ENCODE measurements around the gene SRRM3. TPM values are rescaled to one million over a fixed set of nuclear protein-coding genes. Genes with fewer than 3 reads are reported as not detected.
A peak's percentile ranks its signal among the peaks of the same experiment; 100 is the strongest.
"Not testable (repeated sequence)": the region's sequence is repeated elsewhere in the genome, so short reads cannot be mapped to it uniquely, and the experiment has no call there.

SRRM3 gene
- total RNA-seq, 1 donor from 2014 or later, result 2.5 TPM

DNA sequence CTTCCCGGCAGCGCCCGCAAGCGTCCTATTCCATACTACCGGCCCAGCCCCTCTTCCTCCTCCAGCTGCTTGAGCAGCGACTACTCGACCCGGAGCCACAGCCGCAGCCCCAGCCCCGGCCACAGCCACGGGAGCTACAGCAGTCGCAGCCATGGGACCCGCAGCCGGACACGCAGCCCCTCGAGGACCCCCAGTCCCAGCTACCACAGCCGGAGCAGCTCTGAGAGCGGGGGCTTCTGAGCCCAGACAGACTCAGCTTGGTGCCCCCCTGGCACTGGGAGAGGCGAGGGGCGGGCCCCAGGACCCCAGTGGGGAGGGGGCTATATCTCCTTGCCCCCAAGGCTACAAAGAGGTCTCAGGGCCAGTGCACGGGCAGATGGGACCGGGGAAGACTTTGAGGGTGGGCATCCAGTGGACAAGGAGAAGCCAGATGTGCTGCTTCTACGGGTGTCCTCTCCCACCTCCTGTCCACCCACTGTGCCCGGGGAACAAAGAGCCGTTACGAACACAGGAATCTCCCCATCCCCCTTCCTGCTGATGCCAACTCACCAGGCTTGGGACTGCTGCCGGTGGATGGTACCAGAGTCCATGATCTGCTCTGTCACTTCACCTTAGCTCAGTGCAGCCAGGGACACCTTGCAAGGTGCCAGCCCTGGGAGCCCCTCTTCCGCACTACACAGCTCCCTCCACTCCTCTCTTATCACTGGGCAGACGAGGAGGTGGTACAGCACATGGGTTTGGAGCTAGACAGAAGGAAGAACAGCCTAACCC, 84.1 kb downstream of the SRRM3 start:
- H3K9me3 Mint-ChIP-seq (ENCODE audit: low read depth), result no peaks in the 10 kb centered on the region
- no peaks in the 10 kb centered on the region for H3K36me3 Mint-ChIP-seq (ENCODE audit: insufficient read depth)
- TF ChIP-seq, protein P1, sequence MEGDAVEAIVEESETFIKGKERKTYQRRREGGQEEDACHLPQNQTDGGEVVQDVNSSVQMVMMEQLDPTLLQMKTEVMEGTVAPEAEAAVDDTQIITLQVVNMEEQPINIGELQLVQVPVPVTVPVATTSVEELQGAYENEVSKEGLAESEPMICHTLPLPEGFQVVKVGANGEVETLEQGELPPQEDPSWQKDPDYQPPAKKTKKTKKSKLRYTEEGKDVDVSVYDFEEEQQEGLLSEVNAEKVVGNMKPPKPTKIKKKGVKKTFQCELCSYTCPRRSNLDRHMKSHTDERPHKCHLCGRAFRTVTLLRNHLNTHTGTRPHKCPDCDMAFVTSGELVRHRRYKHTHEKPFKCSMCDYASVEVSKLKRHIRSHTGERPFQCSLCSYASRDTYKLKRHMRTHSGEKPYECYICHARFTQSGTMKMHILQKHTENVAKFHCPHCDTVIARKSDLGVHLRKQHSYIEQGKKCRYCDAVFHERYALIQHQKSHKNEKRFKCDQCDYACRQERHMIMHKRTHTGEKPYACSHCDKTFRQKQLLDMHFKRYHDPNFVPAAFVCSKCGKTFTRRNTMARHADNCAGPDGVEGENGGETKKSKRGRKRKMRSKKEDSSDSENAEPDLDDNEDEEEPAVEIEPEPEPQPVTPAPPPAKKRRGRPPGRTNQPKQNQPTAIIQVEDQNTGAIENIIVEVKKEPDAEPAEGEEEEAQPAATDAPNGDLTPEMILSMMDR (IDR thresholded peaks at IDR 0.05; ENCODE audit: unreplicated experiment), result no peak
- no peak overlapping the region for H3K27ac Mint-ChIP-seq
- peaks cover 44% of the 10 kb centered on the region for H3K27me3 Mint-ChIP-seq
- no peak overlapping the region for H3K4me3 Mint-ChIP-seq (ENCODE audit: low read depth)
- DNase-seq (ENCODE audit: low spot score, unreplicated experiment), result no peak
- peaks cover 6% of the 10 kb centered on the region for H3K4me1 Mint-ChIP-seq (ENCODE audit: low read depth)

DNA sequence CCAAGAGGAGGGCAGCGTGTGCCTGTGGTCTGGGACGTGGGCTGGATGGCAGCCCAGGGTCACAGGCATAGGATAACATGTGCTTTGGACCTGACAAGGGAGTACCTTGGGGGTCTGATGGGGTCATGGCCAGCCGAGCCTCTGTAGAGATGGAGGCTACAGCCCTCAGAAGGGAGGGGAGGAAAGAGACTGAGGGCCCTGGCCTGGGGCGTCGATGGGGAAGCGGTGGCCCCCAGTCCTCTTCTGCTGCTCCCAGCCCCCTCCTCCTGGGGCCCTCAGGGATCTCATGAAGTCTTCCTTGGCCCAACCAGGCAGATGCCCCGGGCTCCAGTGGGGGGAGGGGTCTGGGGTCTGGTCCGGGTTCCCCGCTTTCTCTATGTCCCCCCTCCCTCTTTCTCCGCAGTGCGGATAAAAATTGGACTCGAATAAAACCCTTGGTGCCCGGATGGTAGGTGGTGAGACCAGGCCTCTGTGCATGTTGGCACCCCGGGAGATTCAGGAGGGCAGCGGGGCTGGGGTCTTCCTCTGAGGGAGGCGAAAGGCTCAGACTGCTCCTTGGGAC, 85.2 kb downstream of the SRRM3 start:
- no peaks in the 10 kb centered on the region for H3K36me3 Mint-ChIP-seq (ENCODE audit: insufficient read depth)
- H3K27me3 Mint-ChIP-seq, result peaks cover 41% of the 10 kb centered on the region
- TF ChIP-seq, protein P1 (IDR thresholded peaks at IDR 0.05; ENCODE audit: unreplicated experiment), result no peak
- peaks cover 8% of the 10 kb centered on the region for H3K4me1 Mint-ChIP-seq (ENCODE audit: low read depth)
- H3K9me3 Mint-ChIP-seq (ENCODE audit: low read depth), result no peaks in the 10 kb centered on the region
- no peak overlapping the region for H3K27ac Mint-ChIP-seq
- H3K4me3 Mint-ChIP-seq (ENCODE audit: low read depth), result no peak overlapping the region
- DNase-seq (ENCODE audit: low spot score, unreplicated experiment), result no peak

DNA sequence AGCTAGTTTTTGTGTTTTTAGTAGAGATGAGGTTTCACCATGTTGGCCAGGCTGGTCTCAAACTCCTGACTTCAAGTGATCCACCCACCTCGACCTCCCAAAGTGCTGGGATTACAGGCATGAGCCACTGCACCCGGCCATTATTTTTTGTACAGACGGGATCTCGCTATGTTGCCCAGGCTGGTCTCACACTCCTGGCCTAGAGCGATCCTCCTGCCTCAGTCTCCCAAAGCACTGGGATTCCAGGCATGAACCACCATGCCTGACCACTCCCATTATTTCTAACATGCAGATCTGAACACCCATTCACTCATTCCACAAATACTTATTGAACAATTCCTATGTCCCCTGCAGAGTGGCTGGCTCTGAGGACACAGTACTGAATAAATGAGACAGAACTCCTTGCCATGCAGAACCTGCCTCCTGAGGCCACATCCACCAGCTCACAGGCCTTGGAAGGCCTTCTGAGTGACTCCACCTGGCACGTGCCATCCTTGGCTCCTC, 89.2 kb downstream of the SRRM3 start:
- Mint-ChIP-seq H3K4me1 (ENCODE audit: low read depth) (peaks cover 14% of the 10 kb centered on the region), H3K27me3 (peaks cover 21% of the 10 kb centered on the region), H3K27ac (peak overlapping the region; percentile 1)
- not testable (repeated sequence) for H3K36me3 Mint-ChIP-seq (ENCODE audit: insufficient read depth); H3K9me3 Mint-ChIP-seq (ENCODE audit: low read depth); H3K4me3 Mint-ChIP-seq (ENCODE audit: low read depth); DNase-seq (ENCODE audit: low spot score, unreplicated experiment)

DNA sequence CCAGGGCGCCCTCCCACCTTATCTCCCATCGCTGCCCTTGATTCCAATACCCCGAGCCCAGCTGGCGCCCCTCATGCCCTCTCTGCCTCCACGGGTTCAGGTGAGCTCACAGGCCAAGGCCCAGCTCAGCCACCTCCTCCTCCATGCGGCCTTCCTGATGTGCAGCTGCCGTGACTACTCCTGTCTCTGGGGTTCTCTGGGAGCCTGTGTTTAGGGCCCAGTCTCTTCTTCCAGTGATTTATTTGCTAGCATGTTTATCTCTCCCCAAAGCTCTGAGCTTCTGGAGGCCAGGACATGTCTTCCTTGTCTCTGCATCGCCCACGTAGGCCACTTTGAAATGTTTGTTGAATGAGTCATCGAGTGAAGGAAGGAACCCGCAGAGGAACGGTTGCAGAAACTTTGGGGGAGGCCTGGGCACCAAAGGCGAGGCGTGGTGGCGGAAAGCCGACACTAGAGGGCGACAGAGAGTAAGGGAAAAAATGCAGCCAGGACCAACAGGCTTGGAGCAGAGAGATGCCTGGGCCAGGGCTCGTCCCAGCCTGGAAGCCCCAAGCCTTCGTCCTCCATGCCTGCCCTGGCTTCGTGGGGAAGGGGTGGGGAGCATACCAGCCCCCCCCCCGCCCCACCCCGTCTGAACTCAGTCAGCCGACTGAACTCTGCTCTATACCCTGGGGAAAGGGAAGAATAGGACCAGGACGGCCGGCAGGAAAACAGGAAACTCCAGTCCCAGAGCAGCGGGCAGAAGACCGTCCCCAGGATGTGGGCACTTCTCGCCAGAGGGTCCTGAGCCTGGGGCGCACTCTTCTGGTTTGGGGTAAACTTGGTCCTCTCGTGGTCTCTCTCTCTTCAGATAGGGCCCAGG, 89.9 kb downstream of the SRRM3 start:
- peaks cover 19% of the 10 kb centered on the region for H3K27me3 Mint-ChIP-seq
- DNase-seq (ENCODE audit: low spot score, unreplicated experiment), result peak; percentile 86
- no peak overlapping the region for H3K4me3 Mint-ChIP-seq (ENCODE audit: low read depth)
- H3K27ac Mint-ChIP-seq, result peak overlapping the region; percentile 1
- TF ChIP-seq, protein P1 (IDR thresholded peaks at IDR 0.05; ENCODE audit: unreplicated experiment), result peak; percentile 95
- H3K9me3 Mint-ChIP-seq (ENCODE audit: low read depth), result no peaks in the 10 kb centered on the region
- no peaks in the 10 kb centered on the region for H3K36me3 Mint-ChIP-seq (ENCODE audit: insufficient read depth)
- H3K4me1 Mint-ChIP-seq (ENCODE audit: low read depth), result peaks cover 14% of the 10 kb centered on the region

DNA sequence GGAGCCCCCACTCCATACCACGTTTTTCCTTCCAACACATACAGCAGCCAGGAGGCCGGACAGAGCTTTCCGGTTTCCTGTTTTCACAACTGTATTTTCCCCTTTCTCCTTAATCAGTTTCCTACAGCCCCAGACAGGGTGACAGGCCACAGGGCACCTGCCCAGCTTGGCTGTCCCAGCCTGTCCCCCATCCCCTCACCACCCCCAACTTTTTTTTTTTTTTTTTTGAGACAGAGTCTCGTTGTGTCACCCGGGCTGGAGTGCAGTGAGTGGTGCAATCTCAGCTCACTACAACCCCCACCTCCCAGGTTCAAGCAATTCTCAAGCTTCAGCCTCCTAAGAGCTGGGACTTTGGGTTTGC, 90.5 kb downstream of the SRRM3 start:
- TF ChIP-seq, protein P1 (IDR thresholded peaks at IDR 0.05; ENCODE audit: unreplicated experiment), result no peak
- peaks cover 19% of the 10 kb centered on the region for H3K27me3 Mint-ChIP-seq
- H3K36me3 Mint-ChIP-seq (ENCODE audit: insufficient read depth), result no peaks in the 10 kb centered on the region
- peaks cover 19% of the 10 kb centered on the region for H3K4me1 Mint-ChIP-seq (ENCODE audit: low read depth)
- no peak overlapping the region for H3K4me3 Mint-ChIP-seq (ENCODE audit: low read depth)
- H3K27ac Mint-ChIP-seq, result no peak overlapping the region
- DNase-seq (ENCODE audit: low spot score, unreplicated experiment), result no peak
- H3K9me3 Mint-ChIP-seq (ENCODE audit: low read depth), result no peaks in the 10 kb centered on the region

DNA sequence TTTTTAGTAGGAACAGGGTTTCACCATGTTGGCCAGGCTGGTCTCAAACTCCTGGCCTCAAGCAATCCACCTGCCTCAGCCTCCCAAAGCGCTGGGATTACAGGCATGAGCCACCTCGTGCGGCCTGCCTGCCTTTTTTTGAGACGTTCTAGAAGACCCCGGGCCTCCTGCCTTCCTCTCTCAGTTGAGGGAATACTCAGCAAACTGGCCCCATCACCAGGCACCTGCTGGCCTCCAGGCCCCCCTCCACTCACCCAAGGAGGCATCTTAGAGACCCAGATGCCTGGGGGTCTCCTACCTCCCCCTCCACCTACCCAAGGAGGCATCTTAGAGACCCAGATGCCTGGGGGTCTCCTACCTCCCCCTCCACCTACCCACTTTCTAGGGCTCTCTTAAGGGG, 91.2 kb downstream of the SRRM3 start:
- H3K27ac Mint-ChIP-seq, result not testable (repeated sequence)
- H3K4me1 Mint-ChIP-seq (ENCODE audit: low read depth), result peaks cover 22% of the 10 kb centered on the region

More for the DNA sequence above, 91.2 kb downstream of the SRRM3 start:
- peaks cover 17% of the 10 kb centered on the region for H3K27me3 Mint-ChIP-seq
- not testable (repeated sequence) for H3K9me3 Mint-ChIP-seq (ENCODE audit: low read depth); H3K36me3 Mint-ChIP-seq (ENCODE audit: insufficient read depth); DNase-seq (ENCODE audit: low spot score, unreplicated experiment); H3K4me3 Mint-ChIP-seq (ENCODE audit: low read depth)
